Ovary (tissue), 3 donors: Measurements from ENCODE around the gene RBM33.

Experiments used
- CTCF ChIP-seq, 3 donors: fragments of 450-650 bp in 2 of 3; fragments of 200-600 bp in 1 of 3; IDR thresholded peaks; one replicate each; pipeline versions ENCODE4 v1.5.1 to v1.8.0; 2016 to 2022; ENCODE audit warnings: antibody characterized with exemption in 3 of 3, mild to moderate bottlenecking in 1 of 3
- POLR2A ChIP-seq: fragments of 450-650 bp; IDR thresholded peaks from one replicate; pipeline ENCODE4 v1.6.1; 2017; ENCODE audit warnings: antibody characterized with exemption, mild to moderate bottlenecking, moderate library complexity
- donor health status: DM: no; HTN: no; CAD: no.

DNA sequence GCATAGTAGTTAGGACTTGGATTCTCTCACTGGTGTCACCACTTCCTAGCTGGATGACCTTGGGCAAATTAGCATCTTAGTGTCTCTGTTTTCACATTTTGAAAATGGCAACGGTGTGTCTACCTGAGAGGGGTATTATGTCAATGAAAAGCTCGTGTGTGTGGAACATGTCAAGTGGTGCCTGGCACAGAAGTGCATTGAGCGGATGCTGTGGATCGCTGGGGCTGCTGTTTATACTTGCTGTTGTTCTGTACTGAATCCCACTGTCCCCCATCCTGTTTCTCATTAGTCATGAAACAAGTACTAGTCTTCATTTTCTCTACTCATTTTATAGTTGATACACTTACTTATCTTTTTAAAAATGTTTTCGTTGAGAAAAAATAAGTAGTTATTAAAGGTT, 26.1 kb downstream of the RBM33 start:
- TF ChIP-seq CTCF (IDR thresholded peaks at IDR 0.05) (no peak), POLR2A (no peak)
